K562 (cell line): ENCODE results near the gene KXD1. TPM values are rescaled to one million over a fixed set of nuclear protein-coding genes. Genes with fewer than 3 reads are reported as not detected.
"Not testable (repeated sequence)": the region's sequence is repeated elsewhere in the genome, so short reads cannot be mapped to it uniquely, and the experiment has no call there.

Experiments used
- ATAC-seq: fragments of 200-7000 bp; cut with Tn5 transposase; 3 replicates; pipeline ENCODE4 v1.9.1; 2020; ENCODE audit warnings: moderate library complexity
- BruUV-seq: library from RNA; stranded (reverse); fragments of 400-500 nt; replicated peaks from 2 replicates; lab custom pipeline; 2021; lab: Mats Ljungman, UMichigan
- CTCF ChIA-PET: fragments of 300-600 bp; formaldehyde crosslinking; extraction: SDS; loops from one replicate; lab custom pipeline; 2021; ENCODE audit warnings: low intra/inter-chr PET ratio; lab: Yijun Ruan, JAX
- POLR2A ChIA-PET: fragments of 300-600, 350-650 bp; sonication (Branson Sonifier 250); formaldehyde crosslinking; extraction: SDS; loops from one replicate; lab custom pipeline; 2021; ENCODE audit warnings: antibody characterized with exemption, inconsistent platforms; lab: Yijun Ruan, JAX
- DNase-seq, 4 experiments: peaks; one replicate each; pipeline versions ENCODE4 v3.0.0 to v3.0.0-alpha.2; 2011 to 2018; ENCODE audit warnings: low spot score in 3 of 4, mixed read lengths in 3 of 4; ENCODE audit errors: extremely low read depth in 1 of 4
- FAIRE-seq: peaks from 2 replicates; lab custom pipeline; 2011; peaks lifted over from hg19 to GRCh38; lab: Jason Lieb, UNC
- H2AFZ ChIP-seq: 2 replicates; pipeline ENCODE4 v1.6.0; 2011; ENCODE audit warnings: low read depth, low read length, control low read depth, inconsistent platforms
- H3K27ac ChIP-seq: fragments of 200-600 bp; 3 replicates; pipeline ENCODE4 v1.8.0; 2011; ENCODE audit warnings: low read depth, mild to moderate bottlenecking, control low read depth, inconsistent platforms, low read length, moderate library complexity, mixed read lengths; ENCODE audit errors: extremely low read depth
- H3K27me3 ChIP-seq, 2 experiments: fragments of 300-600 bp in 1 of 2; 2 replicates in 1 of 2; 3 replicates in 1 of 2; pipeline versions ENCODE4 v1.6.0 to v1.8.0; 2011; ENCODE audit warnings: inconsistent platforms in 2 of 2, low read length in 2 of 2, mild to moderate bottlenecking in 1 of 2, mixed read lengths in 1 of 2, moderate library complexity in 1 of 2; ENCODE audit not compliant: control insufficient read depth in 2 of 2, insufficient read depth in 2 of 2
- H3K36me3 ChIP-seq: fragments of 300-600 bp; 3 replicates; pipeline ENCODE4 v1.8.0; 2011; ENCODE audit warnings: mild to moderate bottlenecking, low read length, inconsistent platforms; ENCODE audit not compliant: control insufficient read depth, insufficient read depth
- H3K4me1 ChIP-seq, 2 experiments: fragments of 200-600 bp in 1 of 2; replicated peaks in 1 of 2; 2 replicates in 1 of 2; 3 replicates in 1 of 2; pipeline versions ENCODE4 v1.5.1 to v1.8.0; 2011; ENCODE audit warnings: inconsistent platforms in 2 of 2, low read length in 2 of 2, mild to moderate bottlenecking in 1 of 2, mixed read lengths in 1 of 2, moderate library complexity in 1 of 2; ENCODE audit not compliant: control insufficient read depth in 2 of 2, insufficient read depth in 2 of 2
- H3K4me2 ChIP-seq: 2 replicates; pipeline ENCODE4 v1.6.1; 2011; ENCODE audit warnings: low read length, control low read depth, inconsistent platforms, mixed read lengths; ENCODE audit not compliant: insufficient read depth
- H3K4me3 ChIP-seq: fragments of 200-600 bp; sonication (generic), shearing (Covaris generic); 2 replicates; pipeline ENCODE4 v1.5.1; 2016; ENCODE audit warnings: control low read depth, inconsistent platforms
- H3K79me2 ChIP-seq: fragments of 200-600 bp; 3 replicates; pipeline ENCODE4 v1.8.0; 2011; ENCODE audit warnings: low read length, inconsistent platforms; ENCODE audit not compliant: control insufficient read depth, insufficient read depth
- H3K9ac ChIP-seq, 2 experiments: 2 replicates each; pipeline versions ENCODE4 v1.6.0 to v1.6.1; 2011; ENCODE audit warnings: low read depth in 2 of 2, low read length in 2 of 2, control low read depth in 1 of 2, inconsistent platforms in 1 of 2, mild to moderate bottlenecking in 1 of 2, mixed read lengths in 1 of 2; ENCODE audit not compliant: insufficient read depth in 1 of 2
- H3K9me1 ChIP-seq: one replicate; pipeline ENCODE4 v1.6.0; 2011; ENCODE audit warnings: inconsistent platforms, mild to moderate bottlenecking, low read length, moderate library complexity; ENCODE audit not compliant: control insufficient read depth, insufficient read depth
- H3K9me3 ChIP-seq: replicated peaks from 2 replicates; pipeline ENCODE4 v1.5.1; 2011; ENCODE audit warnings: low read depth, low read length, inconsistent platforms; ENCODE audit not compliant: control insufficient read depth, insufficient read depth
- H4K20me1 ChIP-seq: replicated peaks from 2 replicates; pipeline ENCODE4 v1.6.1; 2011; ENCODE audit warnings: low read length, inconsistent platforms, mixed read lengths; ENCODE audit not compliant: control insufficient read depth, insufficient read depth
- ZKSCAN1 ChIP-seq: fragments of 150-350 bp; IDR thresholded peaks from 2 replicates; pipeline ENCODE4 v1.6.1; 2016; ENCODE audit warnings: low read depth, low read length
- ZNF121 ChIP-seq: sonication (generic); formaldehyde crosslinking; conservative IDR thresholded peaks from 2 replicates; pipeline ENCODE4 v1.8.0; 2022; ENCODE audit warnings: missing genetic modification reagents
- WGBS: fragments of 100-300 bp; shearing (Covaris generic); methylation state at CpG from one replicate; pipeline ENCODE4 v1.1.6; 2016; ENCODE audit warnings: low coverage, mixed read lengths; ENCODE audit not compliant: insufficient coverage; ENCODE audit errors: missing lambda C conversion rate; 5-methylcytosine and 5-hydroxymethylcytosine counted together
- in situ Hi-C: fragments of 300-500 bp; cut with MboI; formaldehyde crosslinking; loops from 4 replicates; pipeline ENCODE4 v1.15.0; 2018; ENCODE audit warnings: inconsistent platforms, mixed read lengths
- intact Hi-C: fragments of 100-400 bp; cut with micrococcal nuclease; formaldehyde crosslinking; loops from 2 replicates; pipeline ENCODE4 v1.14.2; 2022
- polyA plus RNA-seq, 8 experiments: library from polyadenylated mRNA; depleted of rRNA in 4 of 8; stranded (reverse) in 5 of 8; unstranded in 3 of 8; fragments of >200 nt; fragmentation: Nextera tagmentation in 2 of 8; fragmentation: Illumina TruSeq in 1 of 8; extraction: Ambion mirVana in 2 of 8; extraction: Trizol in 1 of 8; gene quantifications; 2 replicates each; pipeline versions ENCODE4 v1.2.1 to v1.2.3, GENCODE V29; 2011 to 2014; ENCODE audit warnings: inconsistent platforms in 1 of 8, missing spikeins in 1 of 8
- total RNA-seq, 7 experiments: library from RNA; depleted of rRNA in 6 of 7; stranded (reverse); fragments of >200 nt in 6 of 7; fragmentation: Illumina TruSeq in 2 of 7; extraction: Trizol in 2 of 7; gene quantifications; 2 replicates each; pipeline versions ENCODE4 v1.2.1 to v1.2.3, GENCODE V29; 2011 to 2021; ENCODE audit warnings: low replicate concordance in 1 of 7
- TF ChIP-seq, protein P1 (sequence below): IDR thresholded peaks from 2 replicates; pipeline ENCODE4 v1.6.1; 2011; ENCODE audit warnings: borderline replicate concordance, low read depth, mild to moderate bottlenecking, moderate library complexity, low read length; ENCODE audit not compliant: insufficient read depth, poor library complexity, severe bottlenecking

Gene KXD1
- total and polyA plus RNA-seq, 9 of the 15 experiments (the other 6 are each of a cell fraction or from before 2014, with no cell fraction given): 21.9 to 210 (median 118) TPM

GRCh38 chr19:18600692-18601397, 43.2 kb downstream of the KXD1 start:
- POLR2A ChIA-PET, FAIRE-seq, H3K9ac ChIP-seq, ATAC-seq, H3K9me3 ChIP-seq, H4K20me1 ChIP-seq, H3K79me2 ChIP-seq, H3K27ac ChIP-seq, H3K4me2 ChIP-seq, H3K36me3 ChIP-seq, DNase-seq, in situ Hi-C loops, H3K4me3 ChIP-seq, BruUV-seq, H2AFZ ChIP-seq, intact Hi-C loops, H3K9me1 ChIP-seq: not testable (repeated sequence)
- Histone ChIP-seq H3K27me3 (peaks cover 10 to 19% of the 10 kb centered on the region in 2 experiments; a peak in 4 of 5 replicates), H3K4me1 (peaks cover 9 to 56% of the 10 kb centered on the region in 2 experiments)
- peak; percentile 64; the same call in 1 of the 2 replicates for TF ChIP-seq ZNF121 (CRISPR knock-in tag)
- TF ChIP-seq ZKSCAN1: peak; percentile 89
- CTCF ChIA-PET: interaction anchor here (0.6 kb wide), 1 partner anchor 49 kb away, joined by 4 read pairs; no protein-coding TSS in a partner anchor
- WGBS: 39% methylated on average over 9 of the region's 15 CpGs

- BruUV-seq: no TSS peak
Observed at GRCh38 chr19:18601875-18602274, 44.2 kb downstream of the KXD1 start.

More at GRCh38 chr19:18601875-18602274, 44.2 kb downstream of the KXD1 start:
- Histone ChIP-seq H3K9me1 (no peaks in the 10 kb centered on the region), H3K9me3 (no peaks in the 10 kb centered on the region), H3K4me1 (peaks cover 3 to 57% of the 10 kb centered on the region in 2 experiments), H3K4me3 (no peak overlapping the region), H3K4me2 (no peak overlapping the region), H2AFZ (no peak overlapping the region), H3K9ac (no peak overlapping the region), H4K20me1 (peaks cover 6% of the 10 kb centered on the region), H3K79me2 (no peaks in the 10 kb centered on the region), H3K27ac (no peak overlapping the region), H3K27me3 (peaks cover 10 to 24% of the 10 kb centered on the region in 2 experiments; a peak in 4 of 5 replicates), H3K36me3 (no peaks in the 10 kb centered on the region)
- CTCF ChIA-PET: no interaction called here
- intact Hi-C loops (no loop called here), in situ Hi-C loops (no loop called here)
- TF ChIP-seq, protein P1, sequence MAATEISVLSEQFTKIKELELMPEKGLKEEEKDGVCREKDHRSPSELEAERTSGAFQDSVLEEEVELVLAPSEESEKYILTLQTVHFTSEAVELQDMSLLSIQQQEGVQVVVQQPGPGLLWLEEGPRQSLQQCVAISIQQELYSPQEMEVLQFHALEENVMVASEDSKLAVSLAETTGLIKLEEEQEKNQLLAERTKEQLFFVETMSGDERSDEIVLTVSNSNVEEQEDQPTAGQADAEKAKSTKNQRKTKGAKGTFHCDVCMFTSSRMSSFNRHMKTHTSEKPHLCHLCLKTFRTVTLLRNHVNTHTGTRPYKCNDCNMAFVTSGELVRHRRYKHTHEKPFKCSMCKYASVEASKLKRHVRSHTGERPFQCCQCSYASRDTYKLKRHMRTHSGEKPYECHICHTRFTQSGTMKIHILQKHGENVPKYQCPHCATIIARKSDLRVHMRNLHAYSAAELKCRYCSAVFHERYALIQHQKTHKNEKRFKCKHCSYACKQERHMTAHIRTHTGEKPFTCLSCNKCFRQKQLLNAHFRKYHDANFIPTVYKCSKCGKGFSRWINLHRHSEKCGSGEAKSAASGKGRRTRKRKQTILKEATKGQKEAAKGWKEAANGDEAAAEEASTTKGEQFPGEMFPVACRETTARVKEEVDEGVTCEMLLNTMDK: no peak
- DNase-seq (no peak), ATAC-seq (no peak), FAIRE-seq (no peak)
- POLR2A ChIA-PET: no interaction called here
- 3% methylated on average over 4 of the region's 4 CpGs for WGBS
